ENCODE measurements around the gene RBM3.

GRCh38 chrX:48601741-48602394, 27.6 kb downstream of the RBM3 start:
- no peak for TF ChIP-seq CTCF (conservative IDR thresholded peaks at IDR 0.05; ENCODE audit: low read depth, low read length)
- TF ChIP-seq EZH2 (IDR thresholded peaks at IDR 0.05; ENCODE audit: low read length, unreplicated experiment) = no peak
- TF ChIP-seq EZH2phosphoT487 (IDR thresholded peaks at IDR 0.05; ENCODE audit: borderline replicate concordance, low read length) = no peak
